ENCODE results near the gene SPINT3. TPM values are rescaled to one million over a fixed set of nuclear protein-coding genes. Genes with fewer than 3 reads are reported as not detected.

The SPINT3 gene
- total and polyA plus RNA-seq, 2 of the 8 experiments (the other 6 are each of a cell fraction or from before 2014, with no cell fraction given) = not detected

DNA sequence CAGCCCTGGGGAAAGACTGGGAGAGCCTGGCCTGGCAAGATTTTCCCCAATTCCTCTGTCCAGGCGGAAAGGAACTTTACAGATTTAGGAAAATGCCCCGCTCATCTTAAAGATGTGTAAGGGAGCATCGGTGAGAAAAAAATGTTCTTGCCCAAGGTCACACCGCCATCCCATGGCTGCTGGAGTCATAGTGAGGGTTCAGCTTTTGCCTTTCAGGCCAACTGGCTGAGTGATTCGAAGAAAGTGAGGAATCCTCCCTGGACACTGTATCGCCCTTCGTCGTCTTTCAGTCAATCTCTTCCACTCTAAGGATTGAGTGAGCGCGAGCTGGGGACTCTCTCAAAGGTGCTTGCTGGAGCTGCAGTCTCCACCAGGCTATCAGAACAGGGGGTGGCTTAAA is 44.5 kb downstream of the SPINT3 start:
- peak; percentile 13 for FAIRE-seq
- Histone ChIP-seq H3K4ac (replicated peaks; ENCODE audit: insufficient read length, low read depth, low read length) (no peak overlapping the region), H2BK20ac (ENCODE audit: low read length) (no peak overlapping the region), H3K27ac (ENCODE audit: low read depth, low read length) (0 out of 2 replicates have a peak overlapping the region, but pooled peaks have one; percentile 36), H3K23ac (ENCODE audit: insufficient read length) (no peak overlapping the region), H3K79me1 (ENCODE audit: low read depth, low read length) (no peaks in the 10 kb centered on the region), H3K36me3 (ENCODE audit: control insufficient read depth in 2 of 4, insufficient read depth in 4 of 4, low read length in 3 of 4) (no peaks in the 10 kb centered on the region), H3K79me2 (ENCODE audit: control insufficient read depth in 1 of 2, insufficient read depth in 2 of 2, low read length in 2 of 2) (no peaks in the 10 kb centered on the region), H2BK15ac (ENCODE audit: low read length) (0 out of 2 replicates have a peak overlapping the region, but pooled peaks have one; percentile 19), H4K8ac (ENCODE audit: extremely low read depth, insufficient read depth, low read length) (peak overlapping the region; percentile 81; the same call in 1 of the 2 replicates), H3K4me1 (replicated peaks in 1 of 4; ENCODE audit: control insufficient read depth in 3 of 4, insufficient read depth in 4 of 4, low read length in 3 of 4) (peaks cover 2 to 20% (median 7%) of the 10 kb centered on the region in 4 experiments), H3K18ac (ENCODE audit: extremely low read depth, low read length) (peak overlapping the region; percentile 25; the same call in 1 of the 2 replicates), H4K91ac (replicated peaks; ENCODE audit: insufficient read length, low read length) (no peak overlapping the region), H2BK5ac (ENCODE audit: low read depth, low read length) (peak overlapping the region; percentile 55; the same call in 1 of the 2 replicates), H2BK12ac (ENCODE audit: low read depth, low read length) (peak overlapping the region; percentile 75), H3K23me2 (ENCODE audit: low read depth, low read length) (peaks cover 11% of the 10 kb centered on the region; the same call in 1 of the 2 replicates), H3K56ac (replicated peaks; ENCODE audit: insufficient read length, low read depth, low read length) (no peak overlapping the region), H4K20me1 (replicated peaks in 1 of 2; ENCODE audit: control insufficient read depth in 1 of 2, insufficient read depth in 2 of 2, low read length in 2 of 2) (no peaks in the 10 kb centered on the region), H4K5ac (ENCODE audit: insufficient read length, low read depth, low read length) (peak overlapping the region; percentile 31), H2AK5ac (ENCODE audit: low read depth, low read length) (no peak overlapping the region), H3K4me3 (ENCODE audit: extremely low read depth in 1 of 4, insufficient read depth in 2 of 4, low read depth in 3 of 4, low read length in 4 of 4) (peak overlapping the region; percentile 63 to 77 (median 70)), H3K27me3 (replicated peaks in 1 of 4; ENCODE audit: control insufficient read depth in 3 of 4, extremely low read depth in 1 of 4, insufficient read depth in 3 of 4, low read length in 3 of 4) (peaks cover 0 to 4% (median 1%) of the 10 kb centered on the region in 4 experiments; a peak in 3 of 7 replicates), H2AFZ (ENCODE audit: low read length) (0 out of 2 replicates have a peak overlapping the region, but pooled peaks have one; percentile 6), H3K9ac (replicated peaks in 1 of 4; ENCODE audit: extremely low read depth in 1 of 4, low read depth in 3 of 4, low read length in 3 of 4) (peak overlapping the region; percentile 35 to 66 (median 62)), H3K9me3 (ENCODE audit: insufficient read depth in 2 of 2, low read depth in 1 of 2, low read length in 1 of 2) (no peaks in the 10 kb centered on the region), H3K4me2 (ENCODE audit: insufficient read depth in 1 of 2, low read depth in 2 of 2, low read length in 2 of 2) (peak overlapping the region; percentile 69 to 98), H3K14ac (ENCODE audit: insufficient read length) (no peak overlapping the region), H2BK120ac (replicated peaks; ENCODE audit: low read depth, low read length) (no peak overlapping the region)
- WGBS, 2 experiments (ENCODE audit: extremely low coverage in 1 of 2, insufficient coverage in 1 of 2, insufficient read length in 1 of 2, insufficient replicate concordance in 2 of 2, low coverage in 1 of 2, low lambda C conversion rate in 2 of 2, missing lambda C conversion rate in 1 of 2) = 41% methylated on average over 10 of the region's 10 CpGs; no CpG with 5 or more reads in 1 of the 2 experiments
- CTCF ChIA-PET (ENCODE audit: partially characterized antibody) = interaction anchor here (0.6 to 18.5 kb wide), 9 partner anchors 12 to 1920 kb away, joined by 3 to 317 read pairs (median 5); no protein-coding TSS in a partner anchor
- POLR2A ChIA-PET (ENCODE audit: partially characterized antibody) = interaction anchor here (0.6 to 3.0 kb wide), 9 partner anchors 9 to 300 kb away, joined by 3 to 24 read pairs (median 3); no protein-coding TSS in a partner anchor
- DNase-seq (ENCODE audit: low read depth in 1 of 2, low spot score in 2 of 2) = no peak
- TF ChIP-seq PHF8 (conservative IDR thresholded peaks at IDR 0.05; ENCODE audit: low read depth, low read length) (0 out of 2 replicates have a peak, but pooled peaks have one; percentile 10), TAF1 (IDR thresholded peaks at IDR 0.05; ENCODE audit: low read depth, low read length) (peak; percentile 1; the same call in 1 of the 2 replicates), TBP (IDR thresholded peaks at IDR 0.05; ENCODE audit: low read depth, low read length) (no peak), RAD21 (IDR thresholded peaks at IDR 0.05 in 1 of 2, conservative IDR thresholded peaks at IDR 0.05 in 1 of 2; ENCODE audit: low read depth in 2 of 2, low read length in 2 of 2) (peak; percentile 22 to 44; a peak in 2 of 4 replicates), POLR2A (IDR thresholded peaks at IDR 0.05; ENCODE audit: control extremely low read depth in 1 of 2, low read depth in 2 of 2, low read length in 2 of 2) (peak in 1 of 2 experiments; percentile 1; a peak in 2 of 3 replicates), TEAD4 (IDR thresholded peaks at IDR 0.05; ENCODE audit: low read depth, low read length) (no peak)
- TF ChIP-seq, protein P1, sequence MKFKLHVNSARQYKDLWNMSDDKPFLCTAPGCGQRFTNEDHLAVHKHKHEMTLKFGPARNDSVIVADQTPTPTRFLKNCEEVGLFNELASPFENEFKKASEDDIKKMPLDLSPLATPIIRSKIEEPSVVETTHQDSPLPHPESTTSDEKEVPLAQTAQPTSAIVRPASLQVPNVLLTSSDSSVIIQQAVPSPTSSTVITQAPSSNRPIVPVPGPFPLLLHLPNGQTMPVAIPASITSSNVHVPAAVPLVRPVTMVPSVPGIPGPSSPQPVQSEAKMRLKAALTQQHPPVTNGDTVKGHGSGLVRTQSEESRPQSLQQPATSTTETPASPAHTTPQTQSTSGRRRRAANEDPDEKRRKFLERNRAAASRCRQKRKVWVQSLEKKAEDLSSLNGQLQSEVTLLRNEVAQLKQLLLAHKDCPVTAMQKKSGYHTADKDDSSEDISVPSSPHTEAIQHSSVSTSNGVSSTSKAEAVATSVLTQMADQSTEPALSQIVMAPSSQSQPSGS (IDR thresholded peaks at IDR 0.05; ENCODE audit: low read length) = no peak
- TF ChIP-seq, protein P2, sequence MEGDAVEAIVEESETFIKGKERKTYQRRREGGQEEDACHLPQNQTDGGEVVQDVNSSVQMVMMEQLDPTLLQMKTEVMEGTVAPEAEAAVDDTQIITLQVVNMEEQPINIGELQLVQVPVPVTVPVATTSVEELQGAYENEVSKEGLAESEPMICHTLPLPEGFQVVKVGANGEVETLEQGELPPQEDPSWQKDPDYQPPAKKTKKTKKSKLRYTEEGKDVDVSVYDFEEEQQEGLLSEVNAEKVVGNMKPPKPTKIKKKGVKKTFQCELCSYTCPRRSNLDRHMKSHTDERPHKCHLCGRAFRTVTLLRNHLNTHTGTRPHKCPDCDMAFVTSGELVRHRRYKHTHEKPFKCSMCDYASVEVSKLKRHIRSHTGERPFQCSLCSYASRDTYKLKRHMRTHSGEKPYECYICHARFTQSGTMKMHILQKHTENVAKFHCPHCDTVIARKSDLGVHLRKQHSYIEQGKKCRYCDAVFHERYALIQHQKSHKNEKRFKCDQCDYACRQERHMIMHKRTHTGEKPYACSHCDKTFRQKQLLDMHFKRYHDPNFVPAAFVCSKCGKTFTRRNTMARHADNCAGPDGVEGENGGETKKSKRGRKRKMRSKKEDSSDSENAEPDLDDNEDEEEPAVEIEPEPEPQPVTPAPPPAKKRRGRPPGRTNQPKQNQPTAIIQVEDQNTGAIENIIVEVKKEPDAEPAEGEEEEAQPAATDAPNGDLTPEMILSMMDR (IDR thresholded peaks at IDR 0.05; ENCODE audit: control extremely low read depth in 1 of 3, insufficient read depth in 1 of 3, low read depth in 1 of 3, low read length in 3 of 3) = peak in 2 of 3 experiments; percentile 15 to 21; a peak in 2 of 4 replicates
